ENCODE measurements around the gene RPS5. TPM values are rescaled to one million over a fixed set of nuclear protein-coding genes. Genes with fewer than 3 reads are reported as not detected.

Gene RPS5
- total and polyA plus RNA-seq, 9 of the 15 experiments (the other 6 are each of a cell fraction or from before 2014, with no cell fraction given): 1,228 to 3,570 (median 2,484) TPM

DNA sequence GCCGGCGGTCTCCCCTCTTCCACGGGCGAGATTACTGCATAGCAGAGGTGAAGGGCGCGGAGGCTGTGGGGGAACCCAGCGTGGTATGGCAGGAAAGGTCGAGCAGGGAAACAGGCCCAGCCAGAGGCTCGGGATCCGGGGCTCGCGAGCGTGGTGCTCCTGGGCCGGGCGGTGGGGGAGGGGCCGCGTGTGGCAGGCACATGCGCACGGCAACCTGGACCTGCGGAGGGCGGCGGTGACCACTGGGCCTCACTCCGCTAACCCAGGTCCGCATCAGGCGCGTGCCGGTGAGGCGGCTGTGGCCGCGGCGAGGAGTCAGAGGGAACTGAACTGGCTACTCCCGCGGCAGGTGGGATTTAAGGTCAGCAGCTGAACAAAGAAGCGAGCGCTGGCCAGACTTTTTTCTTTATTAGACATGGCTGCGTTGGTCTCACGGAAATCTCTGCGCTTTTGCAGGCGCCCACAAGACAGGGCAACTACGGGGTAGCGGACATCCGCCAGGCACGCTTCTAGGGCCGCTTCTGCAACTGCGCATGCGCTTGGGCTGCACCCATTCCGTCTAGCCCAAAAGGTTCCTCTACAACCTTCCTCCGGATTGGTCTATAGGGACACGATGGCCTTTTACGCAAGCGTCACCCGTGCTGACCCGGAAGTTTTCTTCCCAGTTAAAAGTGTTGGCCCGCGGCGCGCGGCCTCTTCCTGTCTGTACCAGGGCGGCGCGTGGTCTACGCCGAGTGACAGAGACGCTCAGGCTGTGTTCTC lies at the start of gene RPS5 (continued):
- TF ChIP-seq CUX1 (CRISPR knock-in tag; IDR thresholded peaks at IDR 0.05): peak; percentile 80; the same call in 1 of the 2 replicates
- peak; percentile 69 for TF ChIP-seq PRDM10 (IDR thresholded peaks at IDR 0.05; ENCODE audit: partially characterized antibody)
- no peak for TF ChIP-seq XRCC3 (IDR thresholded peaks at IDR 0.05)
- peak in 1 of 3 experiments; percentile 87; a peak in 2 of 6 replicates for TF ChIP-seq ZBTB11 (CRISPR knock-in tag; IDR thresholded peaks at IDR 0.05)
- TF ChIP-seq TCF3 (CRISPR knock-in tag; IDR thresholded peaks at IDR 0.05): 0 out of 2 replicates have a peak, but pooled peaks have one; percentile 12
- TF ChIP-seq ZC3H4 (CRISPR knock-in tag; IDR thresholded peaks at IDR 0.05; ENCODE audit: borderline replicate concordance): no peak; the same call in 1 of the 2 replicates
- 0 out of 2 replicates have a peak, but pooled peaks have one; percentile 21 for TF ChIP-seq MITF (IDR thresholded peaks at IDR 0.05)
- TF ChIP-seq, protein P1, sequence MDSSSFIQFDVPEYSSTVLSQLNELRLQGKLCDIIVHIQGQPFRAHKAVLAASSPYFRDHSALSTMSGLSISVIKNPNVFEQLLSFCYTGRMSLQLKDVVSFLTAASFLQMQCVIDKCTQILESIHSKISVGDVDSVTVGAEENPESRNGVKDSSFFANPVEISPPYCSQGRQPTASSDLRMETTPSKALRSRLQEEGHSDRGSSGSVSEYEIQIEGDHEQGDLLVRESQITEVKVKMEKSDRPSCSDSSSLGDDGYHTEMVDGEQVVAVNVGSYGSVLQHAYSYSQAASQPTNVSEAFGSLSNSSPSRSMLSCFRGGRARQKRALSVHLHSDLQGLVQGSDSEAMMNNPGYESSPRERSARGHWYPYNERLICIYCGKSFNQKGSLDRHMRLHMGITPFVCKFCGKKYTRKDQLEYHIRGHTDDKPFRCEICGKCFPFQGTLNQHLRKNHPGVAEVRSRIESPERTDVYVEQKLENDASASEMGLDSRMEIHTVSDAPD (CRISPR knock-in tag; IDR thresholded peaks at IDR 0.05): no peak
- peak; percentile 83 for TF ChIP-seq MTA2 (IDR thresholded peaks at IDR 0.05; ENCODE audit: low read depth)
- TF ChIP-seq BHLHE40 (IDR thresholded peaks at IDR 0.05; ENCODE audit: low read length): peak; percentile 93
